Muscle of leg (tissue), 11 donors: ENCODE measurements around the gene RBM19. TPM values are rescaled to one million over a fixed set of nuclear protein-coding genes. Genes with fewer than 3 reads are reported as not detected.
"Not testable (repeated sequence)": the region's sequence is repeated elsewhere in the genome, so short reads cannot be mapped to it uniquely, and the experiment has no call there.

Experiments
- DNase-seq: peaks from one replicate; pipeline ENCODE4 v3.0.0; 2013
- H3K27ac ChIP-seq: one replicate; pipeline ENCODE4 v1.5.1; 2013; ENCODE audit warnings: mild to moderate bottlenecking, low read length, control low read depth
- H3K27me3 ChIP-seq: one replicate; pipeline ENCODE4 v1.6.1; 2013; ENCODE audit warnings: low read length; ENCODE audit not compliant: control insufficient read depth, insufficient read depth
- H3K36me3 ChIP-seq: one replicate; pipeline ENCODE4 v1.6.1; 2013; ENCODE audit warnings: low read length; ENCODE audit not compliant: control insufficient read depth, insufficient read depth
- H3K4me1 ChIP-seq: one replicate; pipeline ENCODE4 v1.6.1; 2013; ENCODE audit warnings: low read length; ENCODE audit not compliant: control insufficient read depth, insufficient read depth
- H3K4me3 ChIP-seq: one replicate; pipeline ENCODE4 v1.5.1; 2013; ENCODE audit warnings: low read length, control low read depth
- H3K9me3 ChIP-seq: replicated peaks from 2 replicates; pipeline ENCODE4 v1.6.1; 2013; ENCODE audit warnings: low read depth, low read length; ENCODE audit not compliant: control insufficient read depth
- WGBS: methylation state at CpG from one replicate; pipeline ENCODE4 v1.1.5; 2013; ENCODE audit warnings: missing lambda C conversion rate; ENCODE audit not compliant: insufficient coverage; 5-methylcytosine and 5-hydroxymethylcytosine counted together
- polyA plus RNA-seq, 8 donors: library from polyadenylated mRNA; unstranded; fragments of 120-200 nt; gene quantifications; one replicate each; pipeline versions ENCODE4 v1.2.1 to v1.2.3, GENCODE V29; 2013; ENCODE audit warnings: inconsistent platforms in 1 of 8, low replicate concordance in 1 of 8; ENCODE audit not compliant: insufficient read length in 8 of 8, insufficient read depth in 1 of 8
- total RNA-seq: library from RNA; stranded (reverse); fragments of 120-200 nt; gene quantifications from one replicate; pipeline ENCODE4 v1.2.4, GENCODE V29; 2013

The RBM19 gene
- total and polyA plus RNA-seq, 9 donors = 12.7 to 20.9 (median 16.1) TPM

DNA sequence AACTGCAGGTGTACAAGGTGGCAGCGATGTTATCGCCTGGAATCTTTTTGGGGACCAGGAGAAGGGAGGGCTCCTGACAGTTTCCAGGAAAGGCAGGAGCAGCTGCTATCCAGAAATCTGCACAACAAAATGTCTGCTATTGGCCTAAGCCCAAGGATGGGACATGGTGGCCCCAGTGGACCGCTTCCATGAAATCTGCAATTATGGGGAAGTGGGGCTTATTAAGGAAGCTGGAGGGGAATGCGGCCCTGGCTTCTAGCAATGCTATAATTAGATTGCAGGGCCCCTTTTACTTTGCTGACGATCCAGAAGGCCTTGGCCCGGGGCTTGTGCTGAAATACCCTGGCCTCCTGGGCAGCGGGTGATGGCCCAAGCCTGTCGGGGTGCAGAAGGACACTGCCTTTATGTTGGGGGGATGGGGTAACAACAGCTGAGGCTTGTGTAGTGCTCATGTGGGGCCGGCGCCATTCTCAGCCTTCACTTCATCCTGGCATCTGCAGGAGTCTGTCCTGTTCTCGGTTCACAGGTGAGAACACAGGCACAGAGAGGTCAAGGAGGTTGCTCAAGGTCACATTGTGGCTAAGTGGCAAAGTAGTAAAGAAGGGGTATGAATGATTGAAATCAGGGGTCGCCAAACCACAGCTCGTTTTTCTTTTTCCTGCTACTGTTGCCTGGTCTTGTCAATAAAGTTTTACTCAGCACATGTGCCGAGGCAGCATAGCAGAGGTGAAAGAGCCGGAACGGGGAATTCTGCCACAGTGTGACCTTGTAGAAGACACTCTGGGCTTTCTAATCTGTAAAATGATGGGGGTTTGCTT lies 153.5 kb downstream of the RBM19 start:
- no peak overlapping the region for H3K4me3 ChIP-seq

DNA sequence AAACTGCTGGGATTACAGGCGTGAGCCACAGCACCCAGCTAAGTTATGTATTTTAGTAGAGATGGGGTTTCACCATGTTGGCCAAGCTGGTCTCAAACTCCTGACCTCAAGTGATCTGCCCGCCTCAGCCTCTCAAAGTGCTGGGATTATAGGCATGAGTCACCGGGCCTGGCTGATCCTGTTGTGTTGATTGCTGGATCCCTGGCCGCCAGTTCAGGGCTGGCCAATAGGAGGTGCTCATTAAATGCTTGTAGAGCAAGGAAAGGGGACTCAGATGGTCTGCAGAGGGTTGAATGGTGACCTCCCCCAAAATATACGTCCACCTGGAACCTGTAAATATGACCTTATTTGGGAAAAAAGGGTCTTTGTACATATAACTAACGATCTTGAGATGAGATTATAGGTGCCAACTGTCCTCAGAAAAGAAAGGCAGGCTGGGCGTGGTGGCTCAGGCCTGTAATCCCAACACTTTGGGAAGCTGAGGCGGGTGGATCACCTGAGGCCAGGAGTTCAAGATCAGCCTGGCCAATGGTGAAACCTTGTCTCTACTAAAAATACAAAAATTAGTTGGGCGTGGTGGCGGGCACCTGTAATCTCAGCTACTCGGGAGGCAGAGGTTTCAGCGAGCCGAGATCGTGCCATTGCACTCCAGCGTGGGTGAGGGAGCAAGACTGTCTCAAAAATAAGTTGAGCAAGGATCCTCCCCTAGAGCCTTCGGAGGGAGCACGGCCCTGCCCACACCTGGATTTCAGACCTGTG lies 156.5 kb downstream of the RBM19 start:
- not testable (repeated sequence) for H3K27me3 ChIP-seq, H3K4me3 ChIP-seq, DNase-seq, H3K9me3 ChIP-seq, H3K27ac ChIP-seq, H3K36me3 ChIP-seq
- H3K4me1 ChIP-seq = peaks cover 11% of the 10 kb centered on the region
- 92% methylated on average over 13 of the region's 17 CpGs for WGBS

More for the DNA sequence above, 153.5 kb downstream of the RBM19 start:
- H3K27me3 ChIP-seq = no peaks in the 10 kb centered on the region
- DNase-seq = peak; percentile 80
- peaks cover 4% of the 10 kb centered on the region for H3K36me3 ChIP-seq
- H3K27ac ChIP-seq = no peak overlapping the region
- peaks cover 3% of the 10 kb centered on the region for H3K9me3 ChIP-seq
- H3K4me1 ChIP-seq = peaks cover 11% of the 10 kb centered on the region
- WGBS = 58% methylated on average over 9 of the region's 16 CpGs

DNA sequence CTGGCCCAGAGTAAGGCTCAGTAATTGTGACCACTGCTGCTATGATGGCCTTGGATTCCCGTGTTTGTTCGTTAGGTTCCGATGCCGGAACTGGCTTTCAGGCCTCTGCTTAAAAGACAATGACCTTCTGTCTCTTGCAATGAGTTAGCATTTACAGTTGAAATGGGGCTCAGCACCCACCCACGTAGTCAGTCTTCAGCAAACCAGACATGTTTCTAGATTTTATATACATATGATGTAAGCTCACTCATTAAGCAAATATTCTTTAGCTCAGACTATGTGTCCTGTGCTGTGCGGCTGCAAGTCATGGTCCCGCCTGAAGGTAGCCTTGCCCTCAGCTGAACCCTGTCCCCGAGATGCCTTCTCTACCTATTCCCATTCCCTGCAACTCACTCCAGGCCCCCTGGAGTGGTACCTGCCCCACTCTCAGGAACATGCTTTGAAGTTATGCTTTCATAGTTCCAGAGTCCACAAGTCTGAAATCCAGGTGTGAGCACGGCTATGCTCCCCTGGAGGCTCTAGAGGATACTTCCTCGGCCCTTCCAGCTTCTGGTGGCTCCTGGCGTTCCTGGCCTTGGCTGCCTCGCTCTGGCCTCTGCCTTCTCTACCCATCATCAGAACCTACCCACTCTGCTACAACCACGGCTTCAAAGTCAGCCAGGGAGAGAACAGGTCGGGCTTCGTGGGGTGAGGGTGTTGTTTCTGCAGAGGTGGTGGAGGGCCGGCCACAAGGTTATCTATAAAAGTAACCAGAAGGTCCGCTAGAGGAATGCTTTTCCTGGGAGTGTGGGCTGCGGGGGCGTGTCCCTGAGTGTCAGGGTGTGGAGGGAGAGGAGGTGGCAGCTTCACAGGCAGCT lies 157.8 kb downstream of the RBM19 start:
- no peak overlapping the region for H3K27ac ChIP-seq
- 67% methylated on average over 13 of the region's 19 CpGs for WGBS
- peaks cover 11% of the 10 kb centered on the region for H3K4me1 ChIP-seq
- no peak for DNase-seq
- no peak overlapping the region for H3K4me3 ChIP-seq
- no peaks in the 10 kb centered on the region for H3K27me3 ChIP-seq
- H3K9me3 ChIP-seq = peaks cover 3% of the 10 kb centered on the region
- H3K36me3 ChIP-seq = no peaks in the 10 kb centered on the region

GRCh38 chr12:113805673-113806072 lies 160.5 kb downstream of the RBM19 start:
- Histone ChIP-seq H3K27me3 (no peaks in the 10 kb centered on the region), H3K36me3 (no peaks in the 10 kb centered on the region), H3K4me1 (no peaks in the 10 kb centered on the region), H3K4me3 (no peak overlapping the region), H3K27ac (no peak overlapping the region), H3K9me3 (no peaks in the 10 kb centered on the region)
- 85% methylated on average over 5 of the region's 5 CpGs for WGBS
- no peak for DNase-seq

DNA sequence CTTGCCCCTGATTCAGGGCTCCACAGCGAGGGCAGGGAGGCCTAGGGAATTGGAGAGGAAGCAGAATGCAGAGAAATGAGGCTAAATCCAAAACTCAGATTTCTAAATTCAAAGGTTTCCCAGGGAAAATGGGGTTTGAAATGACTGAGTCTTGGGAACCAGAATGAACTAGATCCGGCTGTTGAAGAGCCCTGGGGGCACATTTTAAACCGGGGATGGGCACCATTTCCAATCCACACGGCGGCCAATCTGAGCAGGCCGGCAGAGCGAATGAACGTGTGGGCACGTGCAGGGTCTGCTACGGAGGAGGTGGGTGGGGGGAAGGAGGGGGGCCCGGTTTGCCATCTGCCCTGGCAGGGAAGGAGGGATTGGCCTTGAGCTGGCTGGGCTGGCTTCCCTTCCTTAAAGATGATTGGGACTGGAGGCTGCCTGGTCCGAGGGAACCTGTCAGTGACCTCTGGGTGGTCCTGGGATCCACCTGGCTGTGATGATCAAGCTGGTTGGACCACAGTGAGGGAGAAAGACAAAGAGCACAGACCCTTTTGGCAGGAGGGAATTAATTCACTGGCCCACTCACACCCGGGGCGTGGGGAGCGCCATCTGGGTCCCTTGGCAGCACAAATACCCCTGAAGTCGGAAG lies 161.0 kb downstream of the RBM19 start:
- H3K27ac ChIP-seq = no peak overlapping the region
- H3K9me3 ChIP-seq = no peaks in the 10 kb centered on the region
- H3K36me3 ChIP-seq = no peaks in the 10 kb centered on the region
- no peak overlapping the region for H3K4me3 ChIP-seq
- 62% methylated on average over 14 of the region's 16 CpGs for WGBS
- DNase-seq = no peak
- H3K4me1 ChIP-seq = no peaks in the 10 kb centered on the region
- no peaks in the 10 kb centered on the region for H3K27me3 ChIP-seq

- WGBS = no CpG with 5 or more reads among the region's 3 CpGs
- H3K4me1 ChIP-seq = no peaks in the 10 kb centered on the region
- H3K27ac ChIP-seq = no peak overlapping the region
- no peaks in the 10 kb centered on the region for H3K27me3 ChIP-seq
- H3K9me3 ChIP-seq = no peaks in the 10 kb centered on the region
- no peak for DNase-seq
- no peak overlapping the region for H3K4me3 ChIP-seq
- no peaks in the 10 kb centered on the region for H3K36me3 ChIP-seq
These were observed 162.4 kb downstream of the RBM19 start for GRCh38 chr12:113803759-113804140.

DNA sequence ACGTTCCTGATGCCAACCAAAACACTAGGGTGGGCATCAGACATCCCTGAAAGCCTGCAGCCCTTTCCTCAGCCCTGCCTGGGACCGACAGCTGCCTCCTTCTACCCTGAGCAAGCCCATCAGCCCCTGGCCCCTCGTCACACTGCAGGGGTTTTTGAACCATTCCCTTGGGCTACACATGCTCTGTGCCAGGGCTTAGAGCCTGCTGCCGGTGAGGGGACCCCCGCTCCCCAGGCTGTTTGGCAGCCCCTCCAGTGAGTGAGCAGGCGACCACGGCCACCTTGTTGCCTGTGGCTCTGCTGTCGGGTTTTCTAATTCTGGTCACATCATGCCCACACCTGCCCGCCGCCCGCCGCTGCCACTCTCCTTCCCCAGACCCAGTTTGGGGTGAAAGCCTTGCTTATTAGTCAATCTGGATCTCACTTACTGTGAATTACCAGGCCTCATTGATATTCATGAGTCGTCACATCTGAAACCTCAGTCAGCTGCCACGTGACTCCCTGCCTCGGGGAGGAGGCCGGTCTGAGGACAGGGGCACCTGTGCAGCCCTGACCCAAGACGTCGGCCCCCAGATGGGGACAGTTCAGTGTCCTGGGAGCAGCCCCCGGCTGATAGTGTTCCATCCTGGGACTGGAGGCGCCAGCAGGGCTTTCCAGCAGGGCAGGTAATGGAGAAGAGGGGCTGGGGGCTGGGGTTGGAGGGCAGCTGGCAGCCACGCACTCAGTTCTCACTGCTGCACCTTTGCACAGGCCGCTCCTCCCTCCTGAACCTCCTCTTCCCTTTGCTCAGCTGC lies 163.0 kb downstream of the RBM19 start:
- H3K27ac ChIP-seq = no peak overlapping the region
- WGBS = 59% methylated on average over 19 of the region's 22 CpGs

DNA sequence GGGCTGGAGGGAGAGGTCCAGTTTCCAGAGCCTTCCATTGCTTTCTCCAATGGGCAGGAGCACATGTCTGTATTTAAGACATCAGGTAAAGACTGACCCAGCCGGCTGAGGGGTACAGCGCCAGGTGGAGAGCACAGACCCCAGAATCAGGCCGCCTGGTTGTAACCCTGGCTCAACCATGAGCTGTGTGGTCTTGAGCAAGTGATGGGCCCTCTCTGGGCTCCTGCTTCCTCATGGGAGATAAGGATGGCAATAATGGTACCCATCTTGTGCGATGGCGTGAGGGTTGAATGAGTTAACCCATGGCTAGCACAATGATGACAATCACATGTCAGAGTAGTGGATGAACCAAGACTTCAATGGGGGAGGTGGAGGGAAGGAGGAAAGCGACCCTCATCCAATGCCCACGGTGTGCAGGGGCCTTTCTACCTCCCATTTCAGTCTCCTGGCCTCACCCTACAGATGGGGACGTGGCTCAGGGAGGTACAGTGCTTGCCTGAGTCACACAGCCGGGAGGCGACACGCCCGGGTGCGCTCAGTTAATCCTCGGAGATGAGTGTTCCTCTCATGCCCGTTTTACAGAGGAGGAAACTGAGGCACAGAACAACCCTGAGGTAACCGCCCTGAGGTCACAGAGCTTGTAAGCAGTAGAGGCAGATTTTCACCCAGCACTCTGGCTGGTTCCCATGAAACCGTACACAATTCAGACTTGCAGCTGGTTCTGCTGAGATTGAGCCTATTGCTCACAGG lies 163.9 kb downstream of the RBM19 start:
- Histone ChIP-seq H3K9me3 (no peaks in the 10 kb centered on the region), H3K4me1 (no peaks in the 10 kb centered on the region), H3K4me3 (no peak overlapping the region), H3K36me3 (no peaks in the 10 kb centered on the region), H3K27ac (no peak overlapping the region), H3K27me3 (no peaks in the 10 kb centered on the region)
- no peak for DNase-seq
- 82% methylated on average over 15 of the region's 17 CpGs for WGBS

More for the DNA sequence above, 163.0 kb downstream of the RBM19 start:
- DNase-seq = no peak
- Histone ChIP-seq H3K36me3 (no peaks in the 10 kb centered on the region), H3K4me1 (no peaks in the 10 kb centered on the region), H3K4me3 (no peak overlapping the region), H3K27me3 (no peaks in the 10 kb centered on the region), H3K9me3 (no peaks in the 10 kb centered on the region)

- H3K4me3 ChIP-seq = no peak overlapping the region
- peaks cover 5% of the 10 kb centered on the region for H3K27me3 ChIP-seq
- no peak overlapping the region for H3K27ac ChIP-seq
- H3K9me3 ChIP-seq = no peaks in the 10 kb centered on the region
- 45% methylated on average over 10 of the region's 12 CpGs for WGBS
- H3K36me3 ChIP-seq = no peaks in the 10 kb centered on the region
- DNase-seq = no peak
- H3K4me1 ChIP-seq = no peaks in the 10 kb centered on the region
These were observed 165.9 kb downstream of the RBM19 start for GRCh38 chr12:113800201-113800600.
